Transverse colon (tissue), 4 donors: Measurements from ENCODE around the gene SPATA6.

Source experiments
- CTCF ChIP-seq, 5 experiments: fragments of 200-600 bp in 3 of 5; fragments of 450-650 bp in 2 of 5; sonication (generic) in 3 of 5; IDR thresholded peaks; 1 replicate in 2 of 5; 2 replicates in 3 of 5; pipeline ENCODE4 v1.5.1; 2016 to 2017; ENCODE audit warnings: antibody characterized with exemption in 5 of 5, inconsistent platforms in 3 of 5, mild to moderate bottlenecking in 2 of 5, moderate library complexity in 1 of 5
- POLR2A ChIP-seq: fragments of 450-650 bp; IDR thresholded peaks from one replicate; pipeline ENCODE4 v1.6.1; 2016; ENCODE audit warnings: antibody characterized with exemption, mild to moderate bottlenecking, moderate library complexity
- POLR2AphosphoS5 ChIP-seq, 3 donors: sonication (generic); formaldehyde crosslinking; IDR thresholded peaks; one replicate each; pipeline ENCODE4 v1.6.1; 2016; ENCODE audit warnings: antibody characterized with exemption in 3 of 3

GRCh38 chr1:48472638-48473037 lies 634 bp upstream of the SPATA6 start:
- TF ChIP-seq CTCF (IDR thresholded peaks at IDR 0.05) (no peak), POLR2A (no peak), POLR2AphosphoS5 (IDR thresholded peaks at IDR 0.05) (no peak)
